Ecto neural progenitor cell (in vitro differentiated cells): ENCODE results near the gene MTF2.
"Not testable (repeated sequence)": the region's sequence is repeated elsewhere in the genome, so short reads cannot be mapped to it uniquely, and the experiment has no call there.

Experiments used
- DNase-seq: peaks from one replicate; pipeline ENCODE4 v3.0.0-alpha.2; 2018; ENCODE audit warnings: low spot score

MTF2 gene

GRCh38 chr1:93143136-93143535 is 64.1 kb downstream of the MTF2 start:
- DNase-seq, result no peak

GRCh38 chr1:93143769-93144168 is 64.7 kb downstream of the MTF2 start:
- no peak for DNase-seq

DNA sequence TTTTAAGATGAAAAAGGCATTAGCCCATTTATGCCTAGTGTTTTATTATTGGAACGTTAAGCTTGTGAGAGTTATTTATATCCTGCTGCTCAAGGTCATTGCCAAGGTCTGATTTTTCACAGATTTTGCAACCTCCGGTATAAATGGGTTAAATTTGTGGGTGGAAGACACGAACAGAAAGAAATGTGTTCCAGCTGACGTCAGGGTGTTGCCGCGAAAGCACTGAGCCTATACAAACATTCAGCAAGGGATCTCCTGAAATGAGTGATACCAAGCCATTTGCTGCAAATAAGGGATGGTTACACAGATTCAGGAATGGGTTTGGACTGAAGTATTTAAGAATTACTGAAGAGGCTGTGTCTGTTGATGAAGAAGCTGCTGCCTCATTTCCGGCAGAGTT is 68.9 kb downstream of the MTF2 start:
- DNase-seq, result no peak

GRCh38 chr1:93150729-93151128 is 71.6 kb downstream of the MTF2 start:
- DNase-seq, result no peak

DNA sequence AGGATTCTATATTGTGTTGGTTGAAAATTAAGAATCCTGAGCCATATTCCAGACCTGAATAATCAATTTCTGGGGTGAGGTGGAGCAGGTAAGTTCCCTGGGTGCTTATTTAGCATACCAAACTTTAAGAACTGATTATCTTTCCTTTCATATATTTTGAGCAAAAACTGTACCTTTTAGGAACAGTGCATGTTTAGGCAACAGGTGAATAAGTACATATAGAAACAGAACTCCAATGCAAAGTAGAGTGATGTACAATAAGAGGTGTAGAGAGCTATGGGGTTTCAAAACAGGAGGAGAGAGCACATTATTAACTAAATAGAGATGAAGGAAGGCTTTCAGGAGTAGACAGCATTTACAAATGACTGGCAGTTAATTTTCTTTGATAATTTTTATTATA is 72.4 kb downstream of the MTF2 start:
- DNase-seq, result no peak

DNA sequence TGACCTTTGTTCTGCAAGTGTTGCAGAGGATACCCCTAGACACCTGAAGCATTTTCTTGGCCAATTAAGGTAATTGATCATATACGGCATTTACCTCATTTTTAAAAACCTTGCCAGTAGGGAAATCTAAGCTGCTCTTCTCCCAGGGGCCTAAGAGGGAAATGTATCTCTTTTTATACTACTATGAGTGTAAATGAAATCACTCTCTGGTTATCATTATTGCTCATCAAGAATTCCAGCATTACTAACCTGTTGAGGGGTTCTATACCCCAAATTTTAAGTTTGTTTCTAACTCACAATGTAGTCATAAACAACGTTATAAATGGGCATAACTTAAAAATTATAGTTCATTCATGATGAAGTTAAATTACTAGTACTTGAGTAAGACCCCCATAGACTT is 73.8 kb downstream of the MTF2 start:
- DNase-seq, result no peak

- no peak for DNase-seq
Observed at GRCh38 chr1:93154898-93155297, 75.8 kb downstream of the MTF2 start.

DNA sequence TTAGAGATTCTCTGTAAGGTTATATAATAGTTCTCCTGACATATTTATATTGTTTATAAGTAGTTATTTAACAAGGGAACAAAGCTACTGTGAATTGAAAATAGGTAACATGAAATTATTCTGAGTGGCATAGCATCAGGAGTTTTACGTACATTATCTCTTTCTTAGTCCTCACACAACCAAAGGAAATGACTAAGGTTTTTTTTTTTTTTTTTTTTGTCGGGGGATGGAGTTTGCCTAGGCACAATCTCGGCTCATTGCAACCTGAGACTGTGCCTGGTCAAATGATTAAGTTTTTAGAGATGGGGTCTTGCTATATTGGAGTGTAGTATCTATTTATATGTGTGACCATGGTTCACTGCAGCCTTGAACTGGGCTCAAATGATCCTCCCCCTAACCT is 76.3 kb downstream of the MTF2 start:
- DNase-seq, result no peak

- DNase-seq, result no peak
Observed at GRCh38 chr1:93159337-93159736, 80.3 kb downstream of the MTF2 start.

- not testable (repeated sequence) for DNase-seq
Observed at GRCh38 chr1:93163314-93163713, 84.2 kb downstream of the MTF2 start.

DNA sequence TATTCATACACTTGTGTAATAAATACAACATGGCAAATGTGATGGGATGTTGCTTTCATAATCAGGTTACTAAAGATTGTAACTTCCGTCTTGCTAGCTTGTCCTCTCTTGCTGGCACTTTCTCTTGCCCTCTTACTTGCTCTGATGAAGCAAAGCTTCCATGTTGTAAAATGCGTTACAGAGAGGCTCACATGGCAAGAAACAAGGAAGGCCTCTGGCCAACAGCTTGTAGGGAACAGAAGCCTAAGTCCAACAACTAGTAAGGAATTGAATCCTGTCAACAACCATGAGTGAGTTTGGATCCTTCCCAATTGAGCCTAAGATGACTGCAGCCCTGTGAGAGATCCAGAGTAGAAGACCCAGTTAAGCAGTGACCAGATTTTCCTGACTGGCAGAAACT is 85.7 kb downstream of the MTF2 start:
- no peak for DNase-seq

DNA sequence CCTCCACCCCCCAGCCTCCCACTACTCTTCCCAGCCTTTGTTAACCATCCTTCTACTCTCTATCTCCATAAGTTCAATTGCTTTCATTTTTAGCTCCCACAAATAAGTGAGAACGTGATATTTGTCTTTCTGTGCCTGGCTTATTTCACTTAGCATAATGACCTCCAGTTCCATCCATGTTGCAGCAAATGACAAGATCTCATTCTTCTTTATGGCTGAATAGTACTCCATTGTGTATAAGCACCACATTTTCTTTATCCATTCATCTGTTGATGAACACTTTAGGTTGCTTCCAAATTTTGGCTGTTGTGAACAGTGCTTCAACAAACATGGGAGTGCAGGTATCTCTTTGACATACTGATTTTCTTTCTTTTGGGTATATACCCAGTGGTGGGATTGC is 86.8 kb downstream of the MTF2 start:
- DNase-seq, result not testable (repeated sequence)

DNA sequence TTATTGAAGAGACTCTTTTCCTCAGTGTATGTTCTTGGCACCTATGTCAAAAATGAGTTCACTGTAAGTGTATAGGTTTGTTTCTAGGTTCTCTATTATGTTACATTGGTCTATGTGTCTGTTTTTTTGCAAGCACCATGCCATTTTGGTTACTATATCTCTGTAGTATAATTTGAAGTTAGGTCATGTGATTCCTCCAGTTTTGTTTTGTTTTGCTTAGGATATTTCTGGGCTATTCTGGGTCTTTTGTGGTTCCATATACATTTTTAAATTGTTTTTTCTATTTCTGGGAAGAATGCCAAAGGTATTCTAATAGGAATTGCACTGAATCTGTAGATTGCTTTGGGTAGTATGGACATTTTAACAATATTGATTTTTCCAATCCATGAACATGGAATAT is 87.9 kb downstream of the MTF2 start:
- no peak for DNase-seq

DNA sequence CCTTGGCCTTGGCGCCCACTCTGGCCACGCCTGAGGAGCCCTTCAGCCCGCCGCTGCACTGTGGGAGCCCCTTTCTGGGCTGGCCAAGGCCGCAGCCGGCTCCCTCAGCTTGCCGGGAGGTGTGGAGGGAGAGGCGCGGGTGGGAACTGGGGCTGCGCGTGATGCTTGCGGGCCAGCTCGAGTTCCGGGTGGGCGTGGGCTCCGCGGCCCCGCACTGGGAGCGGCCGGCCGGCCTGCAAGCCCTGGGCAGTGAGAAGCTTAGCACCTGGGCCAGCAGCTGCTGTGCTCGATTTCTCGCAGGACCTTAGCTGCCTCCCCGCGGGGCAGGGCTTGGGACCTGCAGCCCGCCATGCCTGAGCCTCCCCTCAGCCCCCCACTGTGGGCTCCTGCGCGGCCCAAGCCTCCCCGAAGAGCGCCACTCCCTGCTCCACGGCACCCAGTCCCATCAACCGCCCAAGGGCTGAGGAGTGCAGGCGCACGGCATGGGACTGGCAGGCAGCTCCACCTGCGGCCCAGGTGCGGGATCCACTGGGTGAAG is 91.1 kb downstream of the MTF2 start:
- not testable (repeated sequence) for DNase-seq

DNA sequence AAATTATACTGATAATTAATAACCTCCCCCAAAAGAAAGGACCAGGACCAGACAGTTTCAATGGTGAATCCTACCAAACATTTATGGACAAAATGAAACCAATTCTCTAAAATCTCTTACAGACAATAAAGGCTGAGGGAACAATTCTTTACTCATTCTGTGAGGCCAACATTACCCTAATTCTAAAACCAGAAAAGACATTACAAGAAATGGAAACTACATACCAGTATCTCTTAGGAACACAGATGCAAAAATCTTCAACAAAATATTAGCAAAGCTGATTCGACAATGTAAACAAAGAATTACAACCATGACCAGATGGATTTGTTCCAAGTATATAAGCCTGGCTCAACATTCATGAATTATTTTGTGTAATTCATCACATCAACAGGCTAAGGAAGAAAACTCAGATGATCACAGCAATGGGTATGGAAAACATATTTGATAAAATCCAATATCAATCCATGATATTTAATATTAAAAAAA is 92.5 kb downstream of the MTF2 start:
- DNase-seq, result no peak

DNA sequence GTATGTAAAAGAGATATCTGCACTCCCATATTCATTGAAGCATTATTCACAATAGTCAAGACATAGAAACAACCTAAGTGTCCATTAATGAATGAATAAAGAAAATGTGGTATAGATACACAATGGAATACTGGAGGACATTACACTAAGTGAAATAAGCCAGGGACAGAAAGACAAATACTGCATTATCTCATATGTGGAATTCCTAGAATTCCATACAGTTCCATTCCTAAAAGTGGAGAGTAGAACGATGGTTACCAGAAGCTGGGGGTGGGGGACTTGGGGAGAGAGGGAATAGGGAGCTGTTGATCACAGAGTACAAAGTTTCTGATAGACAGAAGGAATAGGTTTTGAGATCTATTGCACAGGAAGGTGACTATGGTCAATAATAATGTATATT is 93.7 kb downstream of the MTF2 start:
- no peak for DNase-seq

GRCh38 chr1:93174638-93175037 is 95.6 kb downstream of the MTF2 start:
- DNase-seq, result not testable (repeated sequence)

DNA sequence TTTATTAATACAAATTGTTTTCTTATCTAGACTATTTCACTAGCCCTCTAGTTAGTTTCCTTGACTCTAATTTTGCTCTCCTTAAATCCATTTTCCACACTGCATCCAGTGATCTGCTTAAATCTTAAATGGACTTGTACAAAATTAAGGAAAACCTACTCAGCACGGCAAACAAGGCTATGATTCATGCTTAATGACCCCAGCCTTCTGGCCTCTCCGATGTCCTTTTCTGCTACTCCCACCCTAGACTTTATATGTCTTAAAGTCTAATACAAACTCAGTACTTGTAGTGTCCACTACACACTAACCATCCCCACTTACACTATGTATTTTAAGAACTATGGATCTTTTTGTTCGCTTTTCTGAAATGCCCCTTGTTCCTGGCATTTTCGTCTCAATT is 98.9 kb downstream of the MTF2 start:
- no peak for DNase-seq

- no peak for DNase-seq
Observed at GRCh38 chr1:93178418-93178817, 99.3 kb downstream of the MTF2 start.

GRCh38 chr1:93179886-93180722 is 101.0 kb downstream of the MTF2 start, which contains the start of gene TMED5:
TMED5 (minus strand) TSS chr1:93180413; CDS start chr1:93180242, 171 bp downstream.
- peak; percentile 97 for DNase-seq

GRCh38 chr1:93180723-93181613 is 101.9 kb downstream of the MTF2 start, which contains the start of gene CCDC18:
CCDC18 (plus strand) TSS chr1:93180724; CDS start chr1:93183362, 2,638 bp downstream.
- no peak for DNase-seq

- no peak for DNase-seq
Observed at GRCh38 chr1:93186667-93187066, 107.6 kb downstream of the MTF2 start.
